ENCODE data around the gene TRIM31. TPM values are rescaled to one million over a fixed set of nuclear protein-coding genes. Genes with fewer than 3 reads are reported as not detected.

The TRIM31 gene
- total and polyA plus RNA-seq, 2 donors (not counting 3 experiments of a cell fraction or from before 2014, with no cell fraction given): not detected

GRCh38 chr6:30061092-30061857 lies 51.6 kb downstream of the TRIM31 start, which contains the start of gene POLR1H:
Gene POLR1H (plus strand): TSS chr6:30061265. CDS start chr6:30061525, 260 bp downstream.
- peak within 1 kb of the TSS; percentile 92 for H3K4me2 ChIP-seq (ENCODE audit: insufficient read depth, low read length)
- H3K27me3 ChIP-seq (ENCODE audit: control insufficient read depth in 2 of 2, insufficient read depth in 2 of 2, low read length in 2 of 2): no peaks in the 10 kb centered on the region
- FAIRE-seq: peak; percentile 74
- no peaks in the 10 kb centered on the region for H4K20me1 ChIP-seq (replicated peaks; ENCODE audit: control insufficient read depth, extremely low read depth, insufficient read depth, low read length)
- H3K4me3 ChIP-seq (replicated peaks in 1 of 3; ENCODE audit: insufficient read depth in 1 of 3, low read depth in 1 of 3, low read length in 3 of 3): peak within 1 kb of the TSS; percentile 78 to 94 (median 80)
- peak within 1 kb of the TSS; percentile 89 for H3K9ac ChIP-seq (replicated peaks; ENCODE audit: extremely low read depth, insufficient read depth, low read length)
- TF ChIP-seq GATA2 (IDR thresholded peaks at IDR 0.05; ENCODE audit: insufficient read depth, insufficient read length, low read depth, low read length): no peak
- TF ChIP-seq POLR2A (IDR thresholded peaks at IDR 0.05; ENCODE audit: low read depth, low read length): peak; percentile 98
- no peak for TF ChIP-seq MYC (IDR thresholded peaks at IDR 0.05; ENCODE audit: low read depth, low read length)
- no peak for TF ChIP-seq EZH2 (IDR thresholded peaks at IDR 0.05; ENCODE audit: borderline replicate concordance, low read depth, low read length, severe bottlenecking)
- TF ChIP-seq JUN (IDR thresholded peaks at IDR 0.05; ENCODE audit: borderline replicate concordance, insufficient read depth, insufficient read length, low read depth): peak; percentile 71
- no peak for TF ChIP-seq MAX (IDR thresholded peaks at IDR 0.05; ENCODE audit: insufficient read depth, insufficient read length)
- peak; percentile 89 for TF ChIP-seq POLR2AphosphoS5 (IDR thresholded peaks at IDR 0.05; ENCODE audit: insufficient read depth, low read depth, low read length)
- peak; percentile 3 for TF ChIP-seq FOS (IDR thresholded peaks at IDR 0.05; ENCODE audit: borderline replicate concordance, insufficient read depth, low read length)
- peak in 1 of 2 donors; percentile 7 for TF ChIP-seq CTCF (IDR thresholded peaks at IDR 0.05; ENCODE audit: extremely low read depth in 1 of 2, insufficient read depth in 1 of 2, low read depth in 1 of 2, low read length in 2 of 2)
- TSS peak; percentile 66 for BruUV-seq (replicated peaks)
- H3K27ac ChIP-seq (ENCODE audit: insufficient read depth, low read depth, low read length): peak within 1 kb of the TSS; percentile 57
- no peaks in the 10 kb centered on the region for H3K9me1 ChIP-seq (replicated peaks; ENCODE audit: control insufficient read depth, extremely low read depth, insufficient read depth, low read length)
- peaks cover 19% of the 10 kb centered on the region for H3K79me2 ChIP-seq (ENCODE audit: control insufficient read depth, insufficient read depth, low read length)
- peaks cover 0 to 2% of the 10 kb centered on the region in 2 experiments for H3K36me3 ChIP-seq (ENCODE audit: control insufficient read depth in 2 of 2, extremely low read depth in 1 of 2, insufficient read depth in 2 of 2, low read length in 2 of 2)
- intact Hi-C loops (cut with micrococcal nuclease): loop anchor here (1.0 to 2.0 kb wide), 2 partner anchors 41 to 308 kb away; no protein-coding TSS in a partner anchor
- ChIA-PET CTCF (interaction anchor here (0.6 to 2.1 kb wide), 9 partner anchors 10 to 411 kb away, joined by 3 to 16 read pairs (median 6); partner anchors contain the start of gene RNF39), POLR2A (interaction anchor here (0.5 to 1.4 kb wide), 3 partner anchors 41 to 720 kb away, joined by 3 to 6 read pairs (median 3); no protein-coding TSS in a partner anchor)
- peaks cover 21% of the 10 kb centered on the region for H3K4me1 ChIP-seq (ENCODE audit: control insufficient read depth, extremely low read depth, insufficient read depth, low read length)
- peak within 1 kb of the TSS; percentile 76 for H2AFZ ChIP-seq (ENCODE audit: low read depth, low read length)
- dilution Hi-C loops (cut with MboI; ENCODE audit: extremely low pct_ligation_motif_present, low sequenced_read_pairs): no loop called here
- DNase-seq (ENCODE audit: low read depth, low spot score): peak; percentile 94
- H3K9me3 ChIP-seq (replicated peaks; ENCODE audit: control insufficient read depth, insufficient read depth, low read length): no peaks in the 10 kb centered on the region

Data from endothelial cell of umbilical vein (primary cell).